H1 (cell line): ENCODE results near the gene MPPED1. TPM values are rescaled to one million over a fixed set of nuclear protein-coding genes. Genes with fewer than 3 reads are reported as not detected.

Experiments
- CTCF ChIA-PET: fragments of 300-600 bp; sonication (Branson Sonifier 250); formaldehyde crosslinking; loops from one replicate; lab custom pipeline; 2021; ENCODE audit not compliant: partially characterized antibody; lab: Charles Lee
- POLR2A ChIA-PET: fragments of 300-600 bp; sonication (Branson Sonifier 250); formaldehyde crosslinking; loops from one replicate; lab custom pipeline; 2021; ENCODE audit warnings: inconsistent platforms; ENCODE audit not compliant: partially characterized antibody; lab: Charles Lee
- DNase-seq, 2 experiments: peaks; one replicate each; pipeline versions ENCODE4 v3.0.0 to v3.0.0-alpha.2; 2010 to 2022; ENCODE audit warnings: low spot score in 2 of 2, low read depth in 1 of 2, mixed read lengths in 1 of 2
- FAIRE-seq: peaks from 2 replicates; lab custom pipeline; 2011; peaks lifted over from hg19 to GRCh38; lab: Jason Lieb, UNC
- H2AFZ ChIP-seq: 2 replicates; pipeline ENCODE4 v1.8.1; 2012; ENCODE audit warnings: low read length, inconsistent platforms
- H2AK5ac ChIP-seq: 2 replicates; pipeline ENCODE4 v1.6.1; 2013; ENCODE audit warnings: low read depth, low read length
- H2BK120ac ChIP-seq: replicated peaks from 2 replicates; pipeline ENCODE3; 2013; ENCODE audit warnings: low read depth, low read length, inconsistent platforms
- H2BK12ac ChIP-seq: 2 replicates; pipeline ENCODE4 v1.6.1; 2013; ENCODE audit warnings: low read depth, low read length
- H2BK15ac ChIP-seq: 2 replicates; pipeline ENCODE4 v1.6.1; 2013; ENCODE audit warnings: low read length
- H2BK20ac ChIP-seq: 2 replicates; pipeline ENCODE4 v1.6.1; 2013; ENCODE audit warnings: low read length
- H2BK5ac ChIP-seq: 2 replicates; pipeline ENCODE4 v1.6.1; 2013; ENCODE audit warnings: low read depth, low read length
- H3K14ac ChIP-seq: 2 replicates; pipeline ENCODE4 v1.6.1; 2013; ENCODE audit warnings: inconsistent platforms; ENCODE audit not compliant: insufficient read length
- H3K18ac ChIP-seq: 2 replicates; pipeline ENCODE4 v1.6.1; 2013; ENCODE audit warnings: low read length; ENCODE audit errors: extremely low read depth
- H3K23ac ChIP-seq: 2 replicates; pipeline ENCODE4 v1.6.1; 2013; ENCODE audit warnings: inconsistent platforms; ENCODE audit not compliant: insufficient read length
- H3K23me2 ChIP-seq: 2 replicates; pipeline ENCODE4 v1.6.1; 2013; ENCODE audit warnings: low read depth, low read length
- H3K27ac ChIP-seq: 2 replicates; pipeline ENCODE4 v1.6.1; 2011; ENCODE audit warnings: low read depth, low read length, inconsistent platforms
- H3K27me3 ChIP-seq, 4 experiments: replicated peaks in 1 of 4; 1 replicate in 1 of 4; 2 replicates in 3 of 4; pipeline versions ENCODE4 v1.6.1 to v1.8.1; 2011 to 2013; ENCODE audit warnings: low read length in 3 of 4, mild to moderate bottlenecking in 3 of 4, inconsistent platforms in 2 of 4, mixed read lengths in 2 of 4, moderate library complexity in 1 of 4; ENCODE audit not compliant: control insufficient read depth in 3 of 4, insufficient read depth in 3 of 4; ENCODE audit errors: extremely low read depth in 1 of 4
- H3K36me3 ChIP-seq, 4 experiments: 2 replicates each; pipeline versions ENCODE4 v1.6.1 to v1.8.1; 2011 to 2013; ENCODE audit warnings: mild to moderate bottlenecking in 4 of 4, low read length in 3 of 4, moderate library complexity in 2 of 4, control low read depth in 1 of 4, inconsistent platforms in 1 of 4; ENCODE audit not compliant: insufficient read depth in 4 of 4, control insufficient read depth in 2 of 4
- H3K4ac ChIP-seq: replicated peaks from 2 replicates; pipeline ENCODE3; 2013; ENCODE audit warnings: low read length, low read depth, mixed read lengths, inconsistent platforms; ENCODE audit not compliant: insufficient read length
- H3K4me1 ChIP-seq, 4 experiments: replicated peaks in 1 of 4; 1 replicate in 1 of 4; 2 replicates in 3 of 4; pipeline versions ENCODE4 v1.6.1 to v1.8.1; 2011 to 2013; ENCODE audit warnings: low read length in 3 of 4, inconsistent platforms in 2 of 4, mixed read lengths in 1 of 4; ENCODE audit not compliant: insufficient read depth in 4 of 4, control insufficient read depth in 3 of 4
- H3K4me2 ChIP-seq, 2 experiments: 2 replicates each; pipeline versions ENCODE4 v1.6.1 to v1.8.1; 2011 to 2013; ENCODE audit warnings: low read depth in 2 of 2, low read length in 2 of 2, control low read depth in 1 of 2, inconsistent platforms in 1 of 2, mild to moderate bottlenecking in 1 of 2; ENCODE audit not compliant: insufficient read depth in 1 of 2
- H3K4me3 ChIP-seq, 4 experiments: fragments of 200-600, 300-600 bp in 1 of 4; sonication (generic), shearing (Covaris generic), sonication (Bioruptor Twin) in 1 of 4; 2 replicates each; pipeline versions ENCODE4 v1.5.1 to v1.8.1; 2011 to 2016; ENCODE audit warnings: low read length in 4 of 4, low read depth in 3 of 4, control low read depth in 2 of 4, inconsistent platforms in 2 of 4, mild to moderate bottlenecking in 2 of 4, mixed read lengths in 1 of 4, moderate library complexity in 1 of 4; ENCODE audit not compliant: insufficient read depth in 2 of 4; ENCODE audit errors: extremely low read depth in 1 of 4
- H3K56ac ChIP-seq: replicated peaks from 2 replicates; pipeline ENCODE3; 2013; ENCODE audit warnings: low read depth, mild to moderate bottlenecking, mixed read lengths, low read length, inconsistent platforms; ENCODE audit not compliant: insufficient read length
- H3K79me1 ChIP-seq: 2 replicates; pipeline ENCODE4 v1.6.1; 2013; ENCODE audit warnings: low read depth, low read length, control low read depth
- H3K79me2 ChIP-seq, 2 experiments: 2 replicates each; pipeline versions ENCODE4 v1.6.1 to v1.8.1; 2012 to 2013; ENCODE audit warnings: low read length in 2 of 2, mild to moderate bottlenecking in 2 of 2, inconsistent platforms in 1 of 2; ENCODE audit not compliant: insufficient read depth in 2 of 2, control insufficient read depth in 1 of 2
- H3K9ac ChIP-seq, 4 experiments: replicated peaks in 1 of 4; 1 replicate in 1 of 4; 2 replicates in 3 of 4; pipeline versions ENCODE4 v1.6.1 to v1.8.1; 2011 to 2013; ENCODE audit warnings: low read depth in 3 of 4, low read length in 3 of 4, control low read depth in 2 of 4, mild to moderate bottlenecking in 2 of 4, moderate library complexity in 2 of 4, inconsistent platforms in 1 of 4; ENCODE audit errors: extremely low read depth in 1 of 4
- H3K9me3 ChIP-seq, 2 experiments: 2 replicates each; pipeline versions ENCODE4 v1.6.1 to v1.8.1; 2012 to 2013; ENCODE audit warnings: mild to moderate bottlenecking in 2 of 2, moderate library complexity in 2 of 2, control low read depth in 1 of 2, inconsistent platforms in 1 of 2, low read depth in 1 of 2, low read length in 1 of 2, mixed read lengths in 1 of 2; ENCODE audit not compliant: insufficient read depth in 2 of 2
- H4K20me1 ChIP-seq, 2 experiments: replicated peaks in 1 of 2; 2 replicates each; pipeline versions ENCODE3 to v1.8.1; 2011 to 2013; ENCODE audit warnings: inconsistent platforms in 2 of 2, low read length in 2 of 2, mild to moderate bottlenecking in 1 of 2; ENCODE audit not compliant: insufficient read depth in 2 of 2, control insufficient read depth in 1 of 2
- H4K5ac ChIP-seq: 2 replicates; pipeline ENCODE4 v1.6.1; 2013; ENCODE audit warnings: low read length, low read depth, mixed read lengths, inconsistent platforms; ENCODE audit not compliant: insufficient read length
- H4K8ac ChIP-seq: 2 replicates; pipeline ENCODE4 v1.8.0; 2013; ENCODE audit warnings: mild to moderate bottlenecking, moderate library complexity, low read length, inconsistent platforms; ENCODE audit not compliant: insufficient read depth; ENCODE audit errors: extremely low read depth
- H4K91ac ChIP-seq: replicated peaks from 2 replicates; pipeline ENCODE3; 2013; ENCODE audit warnings: low read length, mixed read lengths, inconsistent platforms; ENCODE audit not compliant: insufficient read length
- BCL11A ChIP-seq, 2 experiments: IDR thresholded peaks; one replicate each; pipeline ENCODE4 v1.6.1; 2011; ENCODE audit warnings: low read depth in 2 of 2, low read length in 2 of 2, mild to moderate bottlenecking in 2 of 2
- CHD1 ChIP-seq: IDR thresholded peaks from 2 replicates; pipeline ENCODE4 v1.6.1; 2012; ENCODE audit warnings: low read depth, low read length, improper control_type of control experiment
- CTCF ChIP-seq, 3 experiments: IDR thresholded peaks; 1 replicate in 2 of 3; 2 replicates in 1 of 3; pipeline versions ENCODE4 v1.5.1 to v1.6.1; 2011; ENCODE audit warnings: low read length in 3 of 3, mild to moderate bottlenecking in 3 of 3, inconsistent platforms in 2 of 3, low read depth in 1 of 3, moderate library complexity in 1 of 3; ENCODE audit not compliant: insufficient read depth in 1 of 3; ENCODE audit errors: control extremely low read depth in 1 of 3
- KDM5A ChIP-seq: fragments of 200-600 bp; IDR thresholded peaks from 2 replicates; pipeline ENCODE4 v1.7.1; 2012; ENCODE audit warnings: mild to moderate bottlenecking, low read length, inconsistent platforms, mixed read lengths
- POLR2A ChIP-seq, 2 experiments: IDR thresholded peaks; 1 replicate in 1 of 2; 2 replicates in 1 of 2; pipeline ENCODE4 v1.6.1; 2011; ENCODE audit warnings: low read depth in 2 of 2, low read length in 2 of 2, mild to moderate bottlenecking in 2 of 2; ENCODE audit errors: control extremely low read depth in 1 of 2
- SAP30 ChIP-seq: fragments of 300-600 bp; sonication (generic); IDR thresholded peaks from 2 replicates; pipeline ENCODE4 v1.7.1; 2012; ENCODE audit warnings: low read length, moderate library complexity, mild to moderate bottlenecking, inconsistent platforms; ENCODE audit not compliant: insufficient read depth, insufficient replicate concordance
- TEAD4 ChIP-seq: IDR thresholded peaks from 2 replicates; pipeline ENCODE4 v1.6.1; 2012; ENCODE audit warnings: low read depth, low read length, inconsistent platforms, mixed read lengths
- WGBS, 2 experiments: shearing (Covaris generic) in 1 of 2; methylation state at CpG; one replicate each; pipeline versions ENCODE4 v1.1.6 to v1.1.7; 2013 to 2015; ENCODE audit warnings: low lambda C conversion rate in 2 of 2, mixed read lengths in 2 of 2, inconsistent platforms in 1 of 2, low coverage in 1 of 2, missing lambda C conversion rate in 1 of 2; ENCODE audit not compliant: insufficient replicate concordance in 2 of 2, insufficient coverage in 1 of 2, insufficient read length in 1 of 2; ENCODE audit errors: extremely low coverage in 1 of 2, missing lambda C conversion rate in 1 of 2; 5-methylcytosine and 5-hydroxymethylcytosine counted together
- polyA plus RNA-seq, 7 experiments: library from polyadenylated mRNA; depleted of rRNA in 3 of 7; stranded (reverse) in 5 of 7; unstranded in 2 of 7; fragments of >200 nt in 5 of 7; fragments of 200-250 nt in 2 of 7; gene quantifications; 1 replicate in 5 of 7; 2 replicates in 1 of 7; 4 replicates in 1 of 7; pipeline versions ENCODE4 v1.2.1 to v1.2.3, GENCODE V29; 2011 to 2013; ENCODE audit warnings: missing spikeins in 2 of 7, mixed read lengths in 2 of 7
- total RNA-seq: library from RNA; stranded (reverse); fragmentation: NEBNext Ultra II Directional; extraction: Animal tissue kit (Norgen Biotek cat#: 25700); gene quantifications from 2 replicates; pipeline ENCODE4 v1.2.1, GENCODE V29; 2021
- TF ChIP-seq, protein P1 (sequence below): IDR thresholded peaks from 2 replicates; pipeline ENCODE4 v1.6.1; 2012; ENCODE audit warnings: inconsistent platforms

MPPED1 gene
- total and polyA plus RNA-seq, 2 of the 8 experiments (the other 6 are each of a cell fraction or from before 2014, with no cell fraction given): 0.29 to 0.37 TPM

DNA sequence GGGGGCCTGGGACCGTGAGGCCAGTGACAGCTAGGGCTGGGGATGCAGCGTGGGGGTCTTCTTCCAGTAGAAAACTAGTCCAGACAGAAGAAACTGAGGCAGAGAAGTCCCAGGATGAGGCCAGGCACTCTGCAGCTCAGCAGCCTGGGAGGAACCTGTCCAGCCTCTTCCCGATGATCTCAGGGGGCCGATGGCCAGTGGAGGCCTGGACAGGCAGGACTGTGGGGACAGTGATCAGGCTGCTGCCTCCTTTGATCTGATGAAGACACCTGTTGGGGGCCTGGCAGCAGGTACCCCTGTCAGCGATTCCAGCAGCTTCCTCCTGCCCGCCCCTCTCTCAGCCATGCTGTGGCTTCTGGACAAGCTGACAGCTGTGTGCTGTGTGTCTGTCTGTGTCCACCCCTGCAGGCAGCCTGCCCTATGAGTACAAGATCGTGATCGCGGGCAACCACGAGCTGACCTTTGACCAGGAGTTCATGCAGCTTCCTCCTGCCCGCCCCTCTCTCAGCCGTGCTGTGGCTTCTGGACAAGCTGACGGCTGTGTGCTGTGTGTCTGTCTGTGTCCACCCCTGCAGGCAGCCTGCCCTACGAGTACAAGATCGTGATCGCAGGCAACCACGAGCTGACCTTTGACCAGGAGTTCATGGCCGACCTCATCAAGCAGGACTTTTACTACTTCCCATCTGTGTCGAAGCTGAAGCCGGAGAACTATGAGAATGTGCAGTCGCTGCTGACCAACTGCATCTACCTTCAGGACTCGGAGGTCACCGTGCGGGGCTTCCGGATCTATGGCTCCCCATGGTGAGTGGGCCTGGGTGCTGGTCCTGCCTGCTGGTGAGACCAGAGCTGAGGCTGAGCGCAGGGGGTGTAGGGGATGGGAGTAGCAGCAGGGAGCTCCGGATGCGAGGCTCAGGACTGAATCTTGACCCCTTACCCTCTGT lies 62.6 kb downstream of the MPPED1 start:
- no peak overlapping the region for H3K14ac ChIP-seq
- no peak overlapping the region for H3K23ac ChIP-seq
- H4K20me1 ChIP-seq: peaks cover 0 to 4% of the 10 kb centered on the region in 2 experiments
- no peak overlapping the region; the same call in 1 of the 2 replicates for H4K8ac ChIP-seq
- no peak overlapping the region for H3K56ac ChIP-seq
- H3K27me3 ChIP-seq: no peaks in the 10 kb centered on the region; a peak in 1 of 7 replicates
- H3K4me3 ChIP-seq: no peak overlapping the region
- no peak overlapping the region for H2BK12ac ChIP-seq
- no peak overlapping the region for H2AFZ ChIP-seq
- no peak overlapping the region for H2BK120ac ChIP-seq
- H3K4ac ChIP-seq: no peak overlapping the region
- H3K79me1 ChIP-seq: no peaks in the 10 kb centered on the region
- no peak overlapping the region for H4K5ac ChIP-seq
- H3K9ac ChIP-seq: no peak overlapping the region
- no peak overlapping the region for H2AK5ac ChIP-seq
- H3K36me3 ChIP-seq: no peaks in the 10 kb centered on the region
- H3K79me2 ChIP-seq: no peaks in the 10 kb centered on the region
- no peak overlapping the region for H2BK5ac ChIP-seq
- no peak overlapping the region for H2BK15ac ChIP-seq
- H3K4me2 ChIP-seq: no peak overlapping the region
- no peaks in the 10 kb centered on the region for H3K9me3 ChIP-seq
- no peak overlapping the region for H4K91ac ChIP-seq
- ChIA-PET CTCF (interaction anchor here (0.9 to 1.3 kb wide), 4 partner anchors 9 to 41 kb away, joined by 3 to 4 read pairs (median 3); no protein-coding TSS in a partner anchor), POLR2A (interaction anchor here (0.6 to 1.2 kb wide), 2 partner anchors 13 to 19 kb away, joined by 3 read pairs; no protein-coding TSS in a partner anchor)
- peaks cover 8% of the 10 kb centered on the region; the same call in 1 of the 2 replicates for H3K23me2 ChIP-seq
- H3K4me1 ChIP-seq: no peaks in the 10 kb centered on the region
- no peak overlapping the region for H2BK20ac ChIP-seq
- H3K18ac ChIP-seq: no peak overlapping the region; the same call in 1 of the 2 replicates
- H3K27ac ChIP-seq: no peak overlapping the region
- DNase-seq: no peak
- FAIRE-seq: no peak
- WGBS, 2 experiments: 92% methylated on average over 23 of the region's 28 CpGs; no CpG with 5 or more reads in 1 of the 2 experiments
- no peak for TF ChIP-seq KDM5A
- TF ChIP-seq SAP30: no peak
- no peak for TF ChIP-seq BCL11A (IDR thresholded peaks at IDR 0.05; ENCODE audit: low read depth in 2 of 2, low read length in 2 of 2)
- TF ChIP-seq CHD1: no peak
- TF ChIP-seq, protein P1, sequence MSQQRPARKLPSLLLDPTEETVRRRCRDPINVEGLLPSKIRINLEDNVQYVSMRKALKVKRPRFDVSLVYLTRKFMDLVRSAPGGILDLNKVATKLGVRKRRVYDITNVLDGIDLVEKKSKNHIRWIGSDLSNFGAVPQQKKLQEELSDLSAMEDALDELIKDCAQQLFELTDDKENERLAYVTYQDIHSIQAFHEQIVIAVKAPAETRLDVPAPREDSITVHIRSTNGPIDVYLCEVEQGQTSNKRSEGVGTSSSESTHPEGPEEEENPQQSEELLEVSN: no peak
- TF ChIP-seq CTCF (IDR thresholded peaks at IDR 0.05; ENCODE audit: control extremely low read depth in 1 of 3, insufficient read depth in 1 of 3, low read depth in 1 of 3, low read length in 3 of 3): no peak
- no peak for TF ChIP-seq TEAD4
- no peak for TF ChIP-seq POLR2A (IDR thresholded peaks at IDR 0.05; ENCODE audit: control extremely low read depth in 1 of 2, low read depth in 2 of 2, low read length in 2 of 2)
